ENCODE results near the gene TMEM39B. TPM values are rescaled to one million over a fixed set of nuclear protein-coding genes. Genes with fewer than 3 reads are reported as not detected.
A peak's percentile ranks its signal among the peaks of the same experiment; 100 is the strongest.

The TMEM39B gene
- 10 to 100 TPM in 2 of 4 donors, 1 to 10 TPM in 2; 3.7 to 13.2 (median 7.3) TPM for total RNA-seq

DNA sequence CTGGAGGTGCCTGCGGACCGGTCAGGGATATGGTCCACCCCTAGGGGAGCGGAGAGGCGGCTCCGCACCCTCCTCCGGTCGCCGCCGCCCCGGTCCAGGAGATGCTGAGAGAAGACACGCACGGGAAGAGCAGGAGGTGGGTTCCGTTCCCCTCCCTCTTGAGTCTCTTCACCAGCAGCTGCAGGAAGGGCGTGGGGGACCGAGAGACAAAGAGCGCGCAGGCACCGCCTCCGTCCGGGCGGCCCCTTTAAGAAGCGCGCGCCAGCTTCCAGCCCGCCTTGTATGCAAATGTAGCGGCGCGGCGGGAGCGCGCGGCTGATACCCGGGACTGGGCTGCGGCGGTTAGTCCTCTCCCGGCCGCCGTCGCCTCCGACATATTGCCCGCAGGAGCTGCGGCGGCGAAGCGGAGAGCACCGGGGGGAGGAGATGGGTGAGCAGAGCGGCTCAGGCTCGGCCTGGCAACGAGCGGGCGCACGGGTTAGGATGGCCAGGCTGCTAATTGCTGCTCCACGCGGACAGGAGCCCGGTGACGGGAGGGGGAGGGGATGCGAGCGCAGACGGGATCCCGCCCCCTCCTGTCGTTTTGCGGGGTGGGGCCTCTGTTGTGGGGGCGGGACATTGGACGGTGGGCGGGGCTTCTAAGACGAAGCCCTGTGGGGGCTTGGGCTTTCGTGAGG lies at the start of gene TMEM39B:
TSS of gene TMEM39B (plus strand) at position 318 of the 677 bp plus-strand sequence. CDS start at position 427, 109 bp downstream.
- peak within 1 kb of the TSS; percentile 63 to 87 (median 71) for H3K4me3 ChIP-seq
- peak; percentile 91 for DNase-seq (ENCODE audit: low spot score in 2 of 2)
- WGBS, 2 donors, result 0 to 1% methylated on average over 46 to 60 of the region's 67 CpGs

DNA sequence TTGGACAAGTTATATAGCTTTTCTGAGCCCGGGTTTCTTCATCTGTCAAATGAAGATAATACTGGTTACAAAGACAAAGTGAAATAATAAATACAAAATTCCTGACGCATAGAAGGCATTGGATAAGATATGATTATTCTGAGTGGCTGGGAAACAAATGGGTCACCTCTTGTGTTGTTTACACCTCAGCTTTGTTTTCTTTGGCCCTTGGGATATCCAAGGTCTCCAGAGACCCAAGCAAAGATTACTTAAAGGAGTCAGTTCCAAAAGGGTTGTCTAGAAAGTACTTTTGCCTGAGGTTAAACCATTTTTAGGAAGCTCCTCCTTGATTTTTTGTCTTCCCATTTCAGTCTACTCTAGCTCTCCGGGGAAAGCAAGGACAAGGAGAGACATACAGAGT lies 49.4 kb upstream of the TMEM39B start:
- peak overlapping the region in 1 of 4 donors; percentile 41 for H3K27ac ChIP-seq
- no peaks in the 10 kb centered on the region for H3K27me3 ChIP-seq
- no peak for DNase-seq (ENCODE audit: low spot score in 2 of 2)
- H3K36me3 ChIP-seq, result peaks cover 0 to 5% (median 0%) of the 10 kb centered on the region in 3 donors
- 59 to 66% methylated on average over 3 of the region's 3 CpGs for WGBS, 2 donors
- no peaks in the 10 kb centered on the region for H3K9me3 ChIP-seq
- H3K4me3 ChIP-seq, result no peak overlapping the region
- H3K4me1 ChIP-seq, result peaks cover 0 to 89% (median 38%) of the 10 kb centered on the region in 4 donors
- TF ChIP-seq POLR2A (IDR thresholded peaks at IDR 0.05) (no peak), EP300 (IDR thresholded peaks at IDR 0.05) (no peak)
- TF ChIP-seq, protein P1, sequence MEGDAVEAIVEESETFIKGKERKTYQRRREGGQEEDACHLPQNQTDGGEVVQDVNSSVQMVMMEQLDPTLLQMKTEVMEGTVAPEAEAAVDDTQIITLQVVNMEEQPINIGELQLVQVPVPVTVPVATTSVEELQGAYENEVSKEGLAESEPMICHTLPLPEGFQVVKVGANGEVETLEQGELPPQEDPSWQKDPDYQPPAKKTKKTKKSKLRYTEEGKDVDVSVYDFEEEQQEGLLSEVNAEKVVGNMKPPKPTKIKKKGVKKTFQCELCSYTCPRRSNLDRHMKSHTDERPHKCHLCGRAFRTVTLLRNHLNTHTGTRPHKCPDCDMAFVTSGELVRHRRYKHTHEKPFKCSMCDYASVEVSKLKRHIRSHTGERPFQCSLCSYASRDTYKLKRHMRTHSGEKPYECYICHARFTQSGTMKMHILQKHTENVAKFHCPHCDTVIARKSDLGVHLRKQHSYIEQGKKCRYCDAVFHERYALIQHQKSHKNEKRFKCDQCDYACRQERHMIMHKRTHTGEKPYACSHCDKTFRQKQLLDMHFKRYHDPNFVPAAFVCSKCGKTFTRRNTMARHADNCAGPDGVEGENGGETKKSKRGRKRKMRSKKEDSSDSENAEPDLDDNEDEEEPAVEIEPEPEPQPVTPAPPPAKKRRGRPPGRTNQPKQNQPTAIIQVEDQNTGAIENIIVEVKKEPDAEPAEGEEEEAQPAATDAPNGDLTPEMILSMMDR (IDR thresholded peaks at IDR 0.05), result no peak

More for the DNA sequence above, at the start of gene TMEM39B:
- Histone ChIP-seq H3K9me3 (no peaks in the 10 kb centered on the region), H3K4me1 (peaks cover 0 to 35% (median 6%) of the 10 kb centered on the region in 4 donors), H3K36me3 (peaks cover 0 to 29% (median 13%) of the 10 kb centered on the region in 3 donors), H3K27me3 (no peaks in the 10 kb centered on the region), H3K27ac (peak within 1 kb of the TSS; percentile 83 to 93 (median 88))
- TF ChIP-seq, protein P1 (IDR thresholded peaks at IDR 0.05), result peak in 3 of 5 experiments; percentile 20 to 50 (median 33)
- TF ChIP-seq EP300 (IDR thresholded peaks at IDR 0.05) (peak; percentile 68 to 95), POLR2A (IDR thresholded peaks at IDR 0.05) (peak in 1 of 2 donors; percentile 46)

DNA sequence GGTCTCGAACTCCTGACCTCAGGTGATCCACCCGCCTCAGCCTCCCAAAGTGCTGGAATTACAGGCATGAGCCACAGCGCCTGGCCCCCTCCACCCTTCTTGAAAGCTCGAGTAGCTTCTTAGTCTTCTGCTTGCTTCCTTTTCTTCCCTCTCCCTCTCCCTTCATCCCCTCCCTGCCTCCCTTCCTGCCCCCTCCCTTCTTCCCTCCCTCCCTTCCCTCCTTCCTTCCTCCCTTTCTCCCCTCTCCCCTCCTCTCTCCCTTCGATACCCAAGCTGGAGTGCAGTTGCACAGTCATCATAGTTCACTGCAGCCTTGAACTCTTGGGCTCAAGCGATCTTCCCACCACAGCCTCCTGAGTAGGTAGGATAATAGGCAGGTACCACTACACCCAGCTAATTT lies 47.2 kb upstream of the TMEM39B start:
- no peaks in the 10 kb centered on the region for H3K27me3 ChIP-seq
- no peak overlapping the region for H3K4me3 ChIP-seq
- H3K4me1 ChIP-seq, result peaks cover 0 to 78% (median 22%) of the 10 kb centered on the region in 4 donors
- no peak overlapping the region for H3K27ac ChIP-seq
- peaks cover 0 to 5% (median 0%) of the 10 kb centered on the region in 3 donors for H3K36me3 ChIP-seq
- TF ChIP-seq, protein P1 (IDR thresholded peaks at IDR 0.05), result no peak
- TF ChIP-seq POLR2A (IDR thresholded peaks at IDR 0.05), result no peak
- TF ChIP-seq EP300 (IDR thresholded peaks at IDR 0.05), result no peak
- no peak for DNase-seq (ENCODE audit: low spot score in 2 of 2)
- H3K9me3 ChIP-seq, result no peaks in the 10 kb centered on the region
- whole genome bisulfite sequencing, 2 donors, result 76 to 79% methylated on average over 6 of the region's 6 CpGs

DNA sequence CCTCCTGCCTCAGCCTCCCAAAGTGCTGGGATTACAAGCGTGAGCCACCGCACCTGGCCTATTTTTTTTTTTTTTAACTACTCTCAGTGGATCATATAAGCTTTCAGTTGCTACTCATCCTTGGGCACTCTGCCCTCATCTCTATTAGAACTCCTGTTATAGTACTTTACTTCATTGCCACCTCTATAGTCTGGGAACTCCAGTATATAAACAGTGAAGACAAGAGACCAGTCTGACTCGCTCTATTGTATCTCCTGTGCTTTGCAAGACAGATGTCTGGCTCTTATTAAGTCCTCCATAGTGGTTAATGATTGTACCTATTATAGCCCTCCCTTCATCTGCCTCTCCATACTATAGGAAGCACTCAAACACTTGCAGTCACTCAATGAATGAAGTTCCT lies 44.0 kb upstream of the TMEM39B start:
- H3K27ac ChIP-seq, result no peak overlapping the region
- no peaks in the 10 kb centered on the region for H3K27me3 ChIP-seq
- H3K9me3 ChIP-seq, result no peaks in the 10 kb centered on the region
- peaks cover 0 to 74% (median 10%) of the 10 kb centered on the region in 4 donors for H3K4me1 ChIP-seq
- H3K36me3 ChIP-seq, result peaks cover 0 to 31% (median 8%) of the 10 kb centered on the region in 3 donors
- TF ChIP-seq EP300 (IDR thresholded peaks at IDR 0.05) (no peak), POLR2A (IDR thresholded peaks at IDR 0.05) (no peak)
- TF ChIP-seq, protein P1 (IDR thresholded peaks at IDR 0.05), result no peak
- DNase-seq (ENCODE audit: low spot score in 2 of 2), result no peak
- H3K4me3 ChIP-seq, result no peak overlapping the region
- 85 to 95% methylated on average over 3 of the region's 3 CpGs for WGBS, 2 donors
